H9 (cell line): ENCODE measurements around the gene TAT. TPM values are rescaled to one million over a fixed set of nuclear protein-coding genes. Genes with fewer than 3 reads are reported as not detected.
A peak's percentile ranks its signal among the peaks of the same experiment; 100 is the strongest.

Source experiments
- DNase-seq: peaks from one replicate; pipeline ENCODE4 v3.0.0-alpha.2; 2017
- H2AFZ ChIP-seq: one replicate; pipeline ENCODE4 v1.6.1; 2013; ENCODE audit warnings: mild to moderate bottlenecking, low read length, control low read depth, moderate library complexity
- H2AK5ac ChIP-seq: 2 replicates; pipeline ENCODE4 v1.6.1; 2013; ENCODE audit warnings: low read length, control low read depth, mixed read lengths; ENCODE audit not compliant: insufficient read length
- H2BK120ac ChIP-seq: one replicate; pipeline ENCODE4 v1.6.1; 2013; ENCODE audit warnings: low read depth, mild to moderate bottlenecking, low read length, control low read depth, inconsistent platforms; ENCODE audit not compliant: poor library complexity, severe bottlenecking
- H2BK12ac ChIP-seq: 2 replicates; pipeline ENCODE4 v1.6.1; 2013; ENCODE audit warnings: low read length, control low read depth, mixed read lengths, low read depth; ENCODE audit not compliant: insufficient read length
- H2BK15ac ChIP-seq: 2 replicates; pipeline ENCODE4 v1.6.1; 2013; ENCODE audit warnings: low read depth, low read length, control low read depth
- H2BK20ac ChIP-seq: one replicate; pipeline ENCODE4 v1.6.1; 2013; ENCODE audit warnings: low read depth, mild to moderate bottlenecking, low read length, control low read depth, inconsistent platforms; ENCODE audit not compliant: poor library complexity, severe bottlenecking
- H2BK5ac ChIP-seq: 2 replicates; pipeline ENCODE4 v1.6.1; 2013; ENCODE audit warnings: low read length, control low read depth, mixed read lengths; ENCODE audit not compliant: insufficient read length
- H3K14ac ChIP-seq: 2 replicates; pipeline ENCODE4 v1.6.1; 2013; ENCODE audit warnings: low read length, control low read depth; ENCODE audit not compliant: insufficient read depth
- H3K18ac ChIP-seq: 2 replicates; pipeline ENCODE4 v1.6.1; 2013; ENCODE audit warnings: low read depth, mild to moderate bottlenecking, mixed read lengths, low read length, control low read depth; ENCODE audit not compliant: insufficient read length
- H3K23ac ChIP-seq: 2 replicates; pipeline ENCODE4 v1.6.1; 2013; ENCODE audit warnings: low read length, control low read depth, mixed read lengths, low read depth; ENCODE audit not compliant: insufficient read length
- H3K23me2 ChIP-seq: 2 replicates; pipeline ENCODE4 v1.6.1; 2013; ENCODE audit warnings: low read depth, mild to moderate bottlenecking, mixed read lengths, low read length, control low read depth; ENCODE audit not compliant: insufficient read length, poor library complexity, severe bottlenecking
- H3K27ac ChIP-seq: 2 replicates; pipeline ENCODE4 v1.5.1; 2013; ENCODE audit warnings: low read length, control low read depth, mixed read lengths, low read depth; ENCODE audit not compliant: insufficient read length
- H3K27me3 ChIP-seq: 2 replicates; pipeline ENCODE4 v1.6.1; 2013; ENCODE audit warnings: low read length, control low read depth, inconsistent platforms; ENCODE audit not compliant: insufficient read depth
- H3K4ac ChIP-seq: 2 replicates; pipeline ENCODE4 v1.6.1; 2013; ENCODE audit warnings: low read depth, mild to moderate bottlenecking, control low read depth, inconsistent platforms, low read length, moderate library complexity
- H3K4me1 ChIP-seq: 2 replicates; pipeline ENCODE4 v1.6.1; 2013; ENCODE audit warnings: low read length, control low read depth, inconsistent platforms; ENCODE audit not compliant: insufficient read depth
- H3K4me2 ChIP-seq: 2 replicates; pipeline ENCODE4 v1.6.1; 2013; ENCODE audit warnings: low read length, control low read depth, mixed read lengths; ENCODE audit not compliant: insufficient read length, insufficient read depth
- H3K56ac ChIP-seq: 2 replicates; pipeline ENCODE4 v1.6.1; 2013; ENCODE audit warnings: low read depth, mild to moderate bottlenecking, mixed read lengths, low read length, control low read depth; ENCODE audit not compliant: insufficient read length
- H3K79me1 ChIP-seq: 2 replicates; pipeline ENCODE4 v1.6.1; 2013; ENCODE audit warnings: low read depth, mild to moderate bottlenecking, moderate library complexity, low read length, control low read depth, inconsistent platforms; ENCODE audit not compliant: insufficient read depth, poor library complexity, severe bottlenecking
- H3K79me2 ChIP-seq: 2 replicates; pipeline ENCODE4 v1.6.1; 2013; ENCODE audit warnings: low read length, control low read depth, inconsistent platforms; ENCODE audit not compliant: insufficient read depth
- H3K9ac ChIP-seq: 2 replicates; pipeline ENCODE4 v1.6.1; 2013; ENCODE audit warnings: low read length, control low read depth, mixed read lengths; ENCODE audit not compliant: insufficient read length; ENCODE audit errors: extremely low read depth
- H3K9me3 ChIP-seq: one replicate; pipeline ENCODE4 v1.6.1; 2013; ENCODE audit warnings: low read depth, low read length, inconsistent platforms; ENCODE audit not compliant: control insufficient read depth
- H3T11ph ChIP-seq: one replicate; pipeline ENCODE4 v1.6.1; 2013; ENCODE audit warnings: mild to moderate bottlenecking, low read length, control low read depth, inconsistent platforms
- H4K20me1 ChIP-seq: one replicate; pipeline ENCODE4 v1.6.1; 2013; ENCODE audit not compliant: control insufficient read depth, insufficient read length, insufficient read depth
- H4K5ac ChIP-seq: 2 replicates; pipeline ENCODE4 v1.6.1; 2013; ENCODE audit warnings: low read depth, mild to moderate bottlenecking, mixed read lengths, low read length, control low read depth; ENCODE audit not compliant: insufficient read length
- H4K8ac ChIP-seq: replicated peaks from 2 replicates; pipeline ENCODE4 v1.6.1; 2013; ENCODE audit warnings: low read length, control low read depth, mixed read lengths, low read depth; ENCODE audit not compliant: insufficient read length
- H4K91ac ChIP-seq: 2 replicates; pipeline ENCODE4 v1.6.1; 2013; ENCODE audit warnings: low read depth, mild to moderate bottlenecking, moderate library complexity, mixed read lengths, low read length, control low read depth; ENCODE audit not compliant: insufficient read length
- H3K27ac Mint-ChIP-seq, 3 experiments: 2 replicates in 2 of 3; 3 replicates in 1 of 3; pipeline ENCODE4 v1.8.0; 2020 to 2021; ENCODE audit warnings: mixed read lengths in 3 of 3, mild to moderate bottlenecking in 1 of 3, moderate library complexity in 1 of 3
- H3K27me3 Mint-ChIP-seq: 2 replicates; pipeline ENCODE4 v1.8.0; 2021; ENCODE audit warnings: low read depth, mild to moderate bottlenecking, moderate library complexity, mixed read lengths
- H3K36me3 Mint-ChIP-seq, 3 experiments: 2 replicates in 2 of 3; 3 replicates in 1 of 3; pipeline ENCODE4 v1.8.0; 2020 to 2021; ENCODE audit warnings: low read depth in 3 of 3, mixed read lengths in 3 of 3; ENCODE audit not compliant: insufficient read depth in 1 of 3
- H3K4me1 Mint-ChIP-seq, 2 experiments: 2 replicates each; pipeline ENCODE4 v1.8.0; 2020; ENCODE audit warnings: mixed read lengths in 2 of 2
- H3K4me3 Mint-ChIP-seq, 2 experiments: 2 replicates in 1 of 2; 3 replicates in 1 of 2; pipeline ENCODE4 v1.8.0; 2020 to 2021; ENCODE audit warnings: mild to moderate bottlenecking in 2 of 2, mixed read lengths in 2 of 2, moderate library complexity in 1 of 2
- H3K9me3 Mint-ChIP-seq, 2 experiments: 2 replicates in 1 of 2; 3 replicates in 1 of 2; pipeline ENCODE4 v1.8.0; 2020; ENCODE audit warnings: mild to moderate bottlenecking in 2 of 2, mixed read lengths in 2 of 2, moderate library complexity in 1 of 2
- WGBS: extraction: QIAGEN DNeasy Blood & Tissue Kit; methylation state at CpG from one replicate; pipeline ENCODE4 v1.1.7; 2013; ENCODE audit warnings: missing lambda C conversion rate, low lambda C conversion rate, mixed read lengths; ENCODE audit not compliant: insufficient read length; ENCODE audit errors: extremely low coverage; 5-methylcytosine and 5-hydroxymethylcytosine counted together
- total RNA-seq: library from RNA; stranded (reverse); gene quantifications from 2 replicates; pipeline ENCODE4 v1.2.1, GENCODE V29; 2021
- TF ChIP-seq, protein P1 (sequence below): fragments of 200-600 bp; sonication (generic); conservative IDR thresholded peaks from 3 replicates; pipeline ENCODE4 v1.8.0; 2021; ENCODE audit warnings: antibody characterized with exemption, mild to moderate bottlenecking

The TAT gene
- total RNA-seq, 1 experiment from 2014 or later, result not detected

DNA sequence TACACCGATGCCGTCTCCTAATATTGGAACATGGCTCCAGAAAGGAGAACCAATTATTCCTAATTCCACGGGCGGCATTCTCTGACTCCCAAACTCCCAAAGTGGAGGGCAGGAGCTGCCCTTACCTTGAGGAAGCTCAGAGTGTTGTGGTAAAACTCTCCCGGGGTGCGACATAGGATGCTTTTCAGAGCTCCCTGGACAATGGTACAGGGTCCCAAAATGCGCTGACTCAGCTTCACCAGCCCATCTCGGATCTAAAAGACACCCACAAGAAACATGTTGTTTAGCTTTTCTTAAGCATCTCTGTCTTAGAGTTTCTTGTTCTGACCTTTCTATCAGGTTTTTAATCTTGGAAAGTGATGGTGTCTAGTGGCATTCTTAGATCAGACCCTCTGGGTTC is 6.7 kb downstream of the TAT start:
- no peak overlapping the region for H2BK15ac ChIP-seq
- H3K4me2 ChIP-seq, result no peak overlapping the region
- H3K79me1 ChIP-seq, result no peaks in the 10 kb centered on the region
- no peak overlapping the region for H3K56ac ChIP-seq
- no CpG with 5 or more reads among the region's 8 CpGs for WGBS
- H2BK120ac ChIP-seq, result no peak overlapping the region
- H2BK20ac ChIP-seq, result no peak overlapping the region
- no peak overlapping the region for H4K91ac ChIP-seq
- no peak overlapping the region for H4K8ac ChIP-seq
- H3T11ph ChIP-seq, result no peak overlapping the region
- no peaks in the 10 kb centered on the region for H3K4me1 ChIP-seq
- Mint-ChIP-seq H3K36me3 (no peaks in the 10 kb centered on the region), H3K27ac (0 out of 7 replicates have a peak overlapping the region, but pooled peaks of 1 of the 3 experiments have one; percentile 60), H3K4me1 (peaks cover 8% of the 10 kb centered on the region in 2 experiments), H3K4me3 (no peak overlapping the region), H3K9me3 (no peaks in the 10 kb centered on the region), H3K27me3 (peaks cover 3% of the 10 kb centered on the region)
- no peak overlapping the region for H2AK5ac ChIP-seq
- no peaks in the 10 kb centered on the region for H4K20me1 ChIP-seq
- H3K18ac ChIP-seq, result no peak overlapping the region
- no peak overlapping the region for H3K27ac ChIP-seq
- H2AFZ ChIP-seq, result no peak overlapping the region
- no peaks in the 10 kb centered on the region for H3K9me3 ChIP-seq
- no peak overlapping the region for H2BK5ac ChIP-seq
- no peaks in the 10 kb centered on the region for H3K79me2 ChIP-seq
- no peak overlapping the region for H3K23ac ChIP-seq
- no peaks in the 10 kb centered on the region for H3K27me3 ChIP-seq
- no peak overlapping the region for H3K4ac ChIP-seq
- DNase-seq, result no peak
- TF ChIP-seq, protein P1, sequence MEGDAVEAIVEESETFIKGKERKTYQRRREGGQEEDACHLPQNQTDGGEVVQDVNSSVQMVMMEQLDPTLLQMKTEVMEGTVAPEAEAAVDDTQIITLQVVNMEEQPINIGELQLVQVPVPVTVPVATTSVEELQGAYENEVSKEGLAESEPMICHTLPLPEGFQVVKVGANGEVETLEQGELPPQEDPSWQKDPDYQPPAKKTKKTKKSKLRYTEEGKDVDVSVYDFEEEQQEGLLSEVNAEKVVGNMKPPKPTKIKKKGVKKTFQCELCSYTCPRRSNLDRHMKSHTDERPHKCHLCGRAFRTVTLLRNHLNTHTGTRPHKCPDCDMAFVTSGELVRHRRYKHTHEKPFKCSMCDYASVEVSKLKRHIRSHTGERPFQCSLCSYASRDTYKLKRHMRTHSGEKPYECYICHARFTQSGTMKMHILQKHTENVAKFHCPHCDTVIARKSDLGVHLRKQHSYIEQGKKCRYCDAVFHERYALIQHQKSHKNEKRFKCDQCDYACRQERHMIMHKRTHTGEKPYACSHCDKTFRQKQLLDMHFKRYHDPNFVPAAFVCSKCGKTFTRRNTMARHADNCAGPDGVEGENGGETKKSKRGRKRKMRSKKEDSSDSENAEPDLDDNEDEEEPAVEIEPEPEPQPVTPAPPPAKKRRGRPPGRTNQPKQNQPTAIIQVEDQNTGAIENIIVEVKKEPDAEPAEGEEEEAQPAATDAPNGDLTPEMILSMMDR, result no peak
- no peak overlapping the region for H2BK12ac ChIP-seq
- H3K9ac ChIP-seq, result no peak overlapping the region
- no peak overlapping the region for H4K5ac ChIP-seq
- no peak overlapping the region for H3K14ac ChIP-seq
- H3K23me2 ChIP-seq, result no peaks in the 10 kb centered on the region
